Measurements from ENCODE around the gene GAST. TPM values are rescaled to one million over a fixed set of nuclear protein-coding genes. Genes with fewer than 3 reads are reported as not detected.

GAST gene
- total RNA-seq, 1 donor from 2014 or later = 119 TPM

GRCh38 chr17:41724476-41725050 lies 12.4 kb downstream of the GAST start:
- TF ChIP-seq, protein P1, sequence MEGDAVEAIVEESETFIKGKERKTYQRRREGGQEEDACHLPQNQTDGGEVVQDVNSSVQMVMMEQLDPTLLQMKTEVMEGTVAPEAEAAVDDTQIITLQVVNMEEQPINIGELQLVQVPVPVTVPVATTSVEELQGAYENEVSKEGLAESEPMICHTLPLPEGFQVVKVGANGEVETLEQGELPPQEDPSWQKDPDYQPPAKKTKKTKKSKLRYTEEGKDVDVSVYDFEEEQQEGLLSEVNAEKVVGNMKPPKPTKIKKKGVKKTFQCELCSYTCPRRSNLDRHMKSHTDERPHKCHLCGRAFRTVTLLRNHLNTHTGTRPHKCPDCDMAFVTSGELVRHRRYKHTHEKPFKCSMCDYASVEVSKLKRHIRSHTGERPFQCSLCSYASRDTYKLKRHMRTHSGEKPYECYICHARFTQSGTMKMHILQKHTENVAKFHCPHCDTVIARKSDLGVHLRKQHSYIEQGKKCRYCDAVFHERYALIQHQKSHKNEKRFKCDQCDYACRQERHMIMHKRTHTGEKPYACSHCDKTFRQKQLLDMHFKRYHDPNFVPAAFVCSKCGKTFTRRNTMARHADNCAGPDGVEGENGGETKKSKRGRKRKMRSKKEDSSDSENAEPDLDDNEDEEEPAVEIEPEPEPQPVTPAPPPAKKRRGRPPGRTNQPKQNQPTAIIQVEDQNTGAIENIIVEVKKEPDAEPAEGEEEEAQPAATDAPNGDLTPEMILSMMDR (conservative IDR thresholded peaks at IDR 0.05) = no peak
- DNase-seq (ENCODE audit: extremely low spot score, unreplicated experiment) = no peak
- Mint-ChIP-seq H3K27me3 (peaks cover 2% of the 10 kb centered on the region), H3K4me1 (ENCODE audit: unreplicated experiment) (no peaks in the 10 kb centered on the region), H3K27ac (no peak overlapping the region), H3K9me3 (no peaks in the 10 kb centered on the region), H3K36me3 (no peaks in the 10 kb centered on the region), H3K4me3 (no peak overlapping the region)

GRCh38 chr17:41725134-41725533 lies 13.0 kb downstream of the GAST start:
- H3K4me1 Mint-ChIP-seq (ENCODE audit: unreplicated experiment) = no peaks in the 10 kb centered on the region
- TF ChIP-seq, protein P1 (conservative IDR thresholded peaks at IDR 0.05) = no peak
- no peaks in the 10 kb centered on the region for H3K9me3 Mint-ChIP-seq
- peaks cover 3% of the 10 kb centered on the region for H3K27me3 Mint-ChIP-seq
- DNase-seq (ENCODE audit: extremely low spot score, unreplicated experiment) = no peak
- no peak overlapping the region for H3K4me3 Mint-ChIP-seq
- no peaks in the 10 kb centered on the region for H3K36me3 Mint-ChIP-seq
- H3K27ac Mint-ChIP-seq = no peak overlapping the region

- Mint-ChIP-seq H3K36me3 (no peaks in the 10 kb centered on the region), H3K4me1 (ENCODE audit: unreplicated experiment) (no peaks in the 10 kb centered on the region), H3K9me3 (no peaks in the 10 kb centered on the region), H3K27me3 (peaks cover 29% of the 10 kb centered on the region), H3K27ac (no peak overlapping the region), H3K4me3 (no peak overlapping the region)
- no peak for DNase-seq (ENCODE audit: extremely low spot score, unreplicated experiment)
- TF ChIP-seq, protein P1 (conservative IDR thresholded peaks at IDR 0.05) = no peak
These were observed 15.9 kb downstream of the GAST start for GRCh38 chr17:41728056-41728455.

- TF ChIP-seq, protein P1 (conservative IDR thresholded peaks at IDR 0.05) = no peak
- Mint-ChIP-seq H3K27me3 (peaks cover 47% of the 10 kb centered on the region), H3K36me3 (no peaks in the 10 kb centered on the region)
These were observed 18.3 kb downstream of the GAST start for GRCh38 chr17:41730479-41730878.

DNA sequence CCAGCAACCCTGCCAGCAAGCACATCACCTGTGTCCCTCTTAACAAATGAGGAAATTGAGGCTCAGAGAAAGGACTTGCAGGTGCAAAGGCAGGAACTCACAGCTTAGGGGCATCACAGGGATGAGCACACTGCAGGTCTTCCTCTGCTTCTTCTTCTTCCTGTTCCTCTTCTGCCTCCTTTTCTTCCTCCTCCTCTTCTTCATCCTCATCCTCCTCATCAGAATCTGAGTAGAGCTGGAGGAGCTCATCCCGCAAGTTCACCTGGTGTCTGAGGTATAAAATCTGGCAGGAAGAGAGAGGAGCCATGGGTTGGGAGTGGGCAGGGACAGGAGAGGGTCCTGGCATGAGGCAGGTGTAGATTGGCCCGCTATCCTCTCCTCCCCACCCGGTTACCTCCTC lies 19.7 kb downstream of the GAST start:
- TF ChIP-seq, protein P1 (conservative IDR thresholded peaks at IDR 0.05) = no peak
- Mint-ChIP-seq H3K9me3 (no peaks in the 10 kb centered on the region), H3K4me3 (peak overlapping the region; percentile 14), H3K27me3 (peaks cover 59% of the 10 kb centered on the region), H3K27ac (no peak overlapping the region), H3K4me1 (ENCODE audit: unreplicated experiment) (no peaks in the 10 kb centered on the region), H3K36me3 (no peaks in the 10 kb centered on the region)
- no peak for DNase-seq (ENCODE audit: extremely low spot score, unreplicated experiment)

More at GRCh38 chr17:41730479-41730878, 18.3 kb downstream of the GAST start:
- Mint-ChIP-seq H3K4me3 (no peak overlapping the region), H3K4me1 (ENCODE audit: unreplicated experiment) (no peaks in the 10 kb centered on the region), H3K27ac (no peak overlapping the region), H3K9me3 (no peaks in the 10 kb centered on the region)
- DNase-seq (ENCODE audit: extremely low spot score, unreplicated experiment) = no peak
